HepG2 (cell line): Measurements from ENCODE around the gene MRPS18C.

Experiments
- ASH2L ChIP-seq: fragments of 300-600, 200-600 bp; sonication (generic); IDR thresholded peaks from 2 replicates; pipeline ENCODE4 v1.7.0; 2017; ENCODE audit warnings: low read depth, mild to moderate bottlenecking, moderate library complexity, mixed read lengths, low read length; ENCODE audit not compliant: insufficient read length
- CTCF ChIP-seq: sonication (generic); formaldehyde crosslinking; IDR thresholded peaks from 2 replicates; pipeline ENCODE4 v1.5.0; 2020; ENCODE audit warnings: mild to moderate bottlenecking, missing genetic modification reagents, moderate library complexity
- GATAD2A ChIP-seq: IDR thresholded peaks from 2 replicates; pipeline ENCODE4 v1.6.1; 2016
- MAX ChIP-seq: IDR thresholded peaks from 2 replicates; pipeline ENCODE4 v1.6.1; 2012; ENCODE audit warnings: inconsistent platforms
- MYC ChIP-seq: sonication (generic); formaldehyde crosslinking; IDR thresholded peaks from 2 replicates; pipeline ENCODE4 v1.9.0; 2021; ENCODE audit warnings: missing genetic modification reagents, borderline replicate concordance
- ONECUT2 ChIP-seq: sonication (generic); formaldehyde crosslinking; IDR thresholded peaks from 2 replicates; pipeline ENCODE4 v1.4.0; 2020; ENCODE audit warnings: missing genetic modification reagents
- PATZ1 ChIP-seq: sonication (generic); formaldehyde crosslinking; IDR thresholded peaks from 2 replicates; pipeline ENCODE4 v1.4.0; 2020; ENCODE audit warnings: missing genetic modification reagents
- POLR2A ChIP-seq, 2 experiments: IDR thresholded peaks; 2 replicates each; pipeline ENCODE4 v1.6.1; 2011; ENCODE audit warnings: low read depth in 2 of 2, low read length in 2 of 2, mild to moderate bottlenecking in 1 of 2, moderate library complexity in 1 of 2; ENCODE audit not compliant: insufficient read depth in 1 of 2
- ZNF12 ChIP-seq: sonication (generic); formaldehyde crosslinking; IDR thresholded peaks from 2 replicates; pipeline ENCODE4 v1.5.0; 2020; ENCODE audit warnings: missing genetic modification reagents
- ZNF317 ChIP-seq: sonication (generic); formaldehyde crosslinking; IDR thresholded peaks from 2 replicates; pipeline ENCODE4 v1.5.0; 2020; ENCODE audit warnings: mild to moderate bottlenecking, missing genetic modification reagents

GRCh38 chr4:83486457-83487129 lies 30.7 kb downstream of the MRPS18C start:
- TF ChIP-seq PATZ1 (CRISPR knock-in tag) = no peak
- TF ChIP-seq GATAD2A = peak; percentile 73
- no peak for TF ChIP-seq POLR2A (IDR thresholded peaks at IDR 0.05; ENCODE audit: insufficient read depth in 1 of 2, low read depth in 2 of 2, low read length in 2 of 2)
- TF ChIP-seq ONECUT2 (CRISPR knock-in tag) = peak; percentile 76
- no peak for TF ChIP-seq MYC (CRISPR knock-in tag)
- no peak for TF ChIP-seq ZNF317 (CRISPR knock-in tag)
- TF ChIP-seq ASH2L = no peak
- no peak for TF ChIP-seq MAX
- no peak for TF ChIP-seq CTCF (CRISPR knock-in tag)
- TF ChIP-seq ZNF12 (CRISPR knock-in tag) = no peak
